Immature natural killer cell (primary cell): ENCODE results near the gene FARP1. TPM values are rescaled to one million over a fixed set of nuclear protein-coding genes. Genes with fewer than 3 reads are reported as not detected.

Experiments used
- DNase-seq, 3 donors: peaks; one replicate each; pipeline ENCODE4 v3.0.0; 2022; ENCODE audit warnings: mixed read lengths in 1 of 3
- H3K27ac Mint-ChIP-seq, 6 donors: one replicate each; pipeline ENCODE4 v1.8.0; 2020; ENCODE audit warnings: mixed read lengths in 6 of 6, mild to moderate bottlenecking in 5 of 6, inconsistent platforms in 4 of 6, moderate library complexity in 3 of 6
- H3K27me3 Mint-ChIP-seq, 3 donors: one replicate each; pipeline ENCODE4 v1.8.0; 2020 to 2021; ENCODE audit warnings: low read depth in 3 of 3, mild to moderate bottlenecking in 3 of 3, mixed read lengths in 3 of 3, moderate library complexity in 3 of 3, inconsistent platforms in 1 of 3
- H3K36me3 Mint-ChIP-seq, 3 donors: one replicate each; pipeline ENCODE4 v1.8.0; 2020; ENCODE audit warnings: mixed read lengths in 3 of 3, inconsistent platforms in 2 of 3, mild to moderate bottlenecking in 2 of 3
- H3K4me1 Mint-ChIP-seq, 2 donors: one replicate each; pipeline ENCODE4 v1.8.0; 2020; ENCODE audit warnings: inconsistent platforms in 2 of 2, mild to moderate bottlenecking in 2 of 2, mixed read lengths in 2 of 2, moderate library complexity in 1 of 2
- H3K4me3 Mint-ChIP-seq, 5 donors: one replicate each; pipeline ENCODE4 v1.8.0; 2020; ENCODE audit warnings: mild to moderate bottlenecking in 5 of 5, mixed read lengths in 5 of 5, inconsistent platforms in 3 of 5, moderate library complexity in 3 of 5
- H3K9me3 Mint-ChIP-seq, 6 donors: one replicate each; pipeline ENCODE4 v1.8.0; 2020; ENCODE audit warnings: mild to moderate bottlenecking in 6 of 6, mixed read lengths in 6 of 6, inconsistent platforms in 4 of 6, moderate library complexity in 3 of 6
- polyA plus RNA-seq, 3 donors: library from polyadenylated mRNA; unstranded; fragments of 300-500 nt; fragmentation: Illumina TruSeq; gene quantifications; one replicate each; pipeline ENCODE4 v1.2.3, GENCODE V29; 2021

The FARP1 gene
- polyA plus RNA-seq, 3 donors from 2014 or later: 0.09 to 0.72 (median 0.22) TPM

- H3K4me3 Mint-ChIP-seq: no peak overlapping the region
Observed at GRCh38 chr13:98173431-98174152, 30.7 kb downstream of the FARP1 start.

DNA sequence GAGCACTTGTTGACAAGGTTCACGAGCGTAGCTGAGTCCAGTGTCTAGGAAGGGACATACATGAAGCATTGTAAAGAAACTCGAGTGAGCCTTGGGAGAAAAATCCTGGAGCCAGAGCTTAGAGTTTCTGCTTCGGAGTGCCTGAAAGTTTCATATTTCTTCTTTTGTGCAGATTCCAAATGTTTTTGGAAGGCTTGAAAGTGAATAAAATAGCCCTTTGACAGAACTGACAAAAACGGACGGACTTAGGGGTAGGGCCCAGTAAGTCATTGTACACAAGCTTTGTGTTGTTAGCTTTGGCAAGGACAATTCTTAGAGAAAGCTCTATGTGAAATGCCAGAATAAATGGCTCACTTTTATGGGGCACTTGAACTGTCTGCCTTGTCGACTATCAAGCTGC is 31.4 kb downstream of the FARP1 start:
- Mint-ChIP-seq H3K36me3 (no peaks in the 10 kb centered on the region), H3K9me3 (no peaks in the 10 kb centered on the region), H3K27ac (no peak overlapping the region), H3K4me3 (no peak overlapping the region), H3K27me3 (peaks cover 0 to 1% (median 0%) of the 10 kb centered on the region in 3 donors), H3K4me1 (no peaks in the 10 kb centered on the region)
- DNase-seq: no peak

More at GRCh38 chr13:98173431-98174152, 30.7 kb downstream of the FARP1 start:
- Mint-ChIP-seq H3K4me1 (no peaks in the 10 kb centered on the region), H3K36me3 (no peaks in the 10 kb centered on the region), H3K9me3 (no peaks in the 10 kb centered on the region), H3K27me3 (peaks cover 0 to 1% (median 0%) of the 10 kb centered on the region in 3 donors), H3K27ac (no peak overlapping the region)
- DNase-seq: no peak

- Mint-ChIP-seq H3K4me3 (no peak overlapping the region), H3K36me3 (no peaks in the 10 kb centered on the region), H3K4me1 (no peaks in the 10 kb centered on the region), H3K27me3 (peaks cover 0 to 4% (median 2%) of the 10 kb centered on the region in 3 donors), H3K27ac (no peak overlapping the region), H3K9me3 (no peaks in the 10 kb centered on the region)
- no peak for DNase-seq
Observed at GRCh38 chr13:98175043-98175442, 32.1 kb downstream of the FARP1 start.

GRCh38 chr13:98175823-98176222 is 32.9 kb downstream of the FARP1 start:
- H3K27ac Mint-ChIP-seq: no peak overlapping the region
- H3K27me3 Mint-ChIP-seq: peaks cover 0 to 4% (median 2%) of the 10 kb centered on the region in 3 donors
- no peak for DNase-seq
- H3K4me1 Mint-ChIP-seq: no peaks in the 10 kb centered on the region
- no peaks in the 10 kb centered on the region for H3K9me3 Mint-ChIP-seq
- H3K36me3 Mint-ChIP-seq: no peaks in the 10 kb centered on the region
- H3K4me3 Mint-ChIP-seq: no peak overlapping the region

- no peak for DNase-seq
- Mint-ChIP-seq H3K36me3 (no peaks in the 10 kb centered on the region), H3K27ac (no peak within 1 kb of the TSS), H3K9me3 (peaks cover 0 to 2% (median 0%) of the 10 kb centered on the region in 6 donors), H3K4me3 (no peak within 1 kb of the TSS), H3K27me3 (peaks cover 0 to 4% (median 2%) of the 10 kb centered on the region in 3 donors), H3K4me1 (no peaks in the 10 kb centered on the region)
Observed at GRCh38 chr13:98176777-98177608, 34.1 kb downstream of the FARP1 start, which contains the start of gene RNF113B. Gene RNF113B, minus strand, starts transcription at chr13:98177269. Its CDS starts 33 bp downstream, at chr13:98177236.

- H3K36me3 Mint-ChIP-seq: no peaks in the 10 kb centered on the region
- H3K4me1 Mint-ChIP-seq: no peaks in the 10 kb centered on the region
- H3K9me3 Mint-ChIP-seq: peaks cover 0 to 2% (median 0%) of the 10 kb centered on the region in 6 donors
- H3K27ac Mint-ChIP-seq: no peak overlapping the region
- no peak overlapping the region for H3K4me3 Mint-ChIP-seq
- H3K27me3 Mint-ChIP-seq: peaks cover 0 to 4% (median 2%) of the 10 kb centered on the region in 3 donors
- no peak for DNase-seq
Observed at GRCh38 chr13:98180092-98180491, 37.2 kb downstream of the FARP1 start.

DNA sequence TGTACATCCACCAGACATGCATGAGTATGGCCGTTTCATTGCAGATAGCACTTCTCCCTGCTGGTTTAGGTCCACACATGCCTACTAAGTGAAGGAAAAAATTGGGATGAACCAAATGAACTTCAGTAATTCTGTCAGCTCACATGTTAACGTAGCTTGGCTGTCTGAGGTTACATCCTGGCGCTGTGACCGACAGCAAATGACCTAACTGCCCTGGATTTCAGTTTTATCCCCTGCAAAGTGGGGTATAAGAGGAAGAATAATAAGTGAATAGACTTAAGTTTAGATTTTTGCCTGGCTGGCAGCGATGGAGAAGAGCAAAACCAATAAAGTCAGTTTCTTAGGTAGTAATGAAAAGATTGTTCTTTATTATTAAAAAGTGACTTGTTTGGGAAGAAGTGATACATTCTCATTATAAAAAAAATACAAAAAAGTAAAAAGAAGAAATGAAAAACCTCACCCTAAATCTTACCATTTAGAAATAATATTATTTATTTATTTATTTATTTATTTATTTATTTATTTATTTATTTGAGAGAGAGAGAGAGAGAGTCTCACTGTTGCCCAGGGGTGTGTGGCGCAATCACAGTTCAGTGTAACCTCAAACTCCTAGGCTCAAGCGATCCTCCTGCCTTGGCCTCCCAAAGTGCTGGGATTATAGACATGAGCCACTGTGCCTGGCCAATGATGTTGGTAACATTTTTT is 38.4 kb downstream of the FARP1 start:
- no peak overlapping the region for H3K4me3 Mint-ChIP-seq
- no peaks in the 10 kb centered on the region for H3K36me3 Mint-ChIP-seq
- H3K27ac Mint-ChIP-seq: no peak overlapping the region
- H3K4me1 Mint-ChIP-seq: no peaks in the 10 kb centered on the region
- peaks cover 0 to 2% (median 0%) of the 10 kb centered on the region in 6 donors for H3K9me3 Mint-ChIP-seq
- no peak for DNase-seq
- peaks cover 0 to 5% (median 2%) of the 10 kb centered on the region in 3 donors for H3K27me3 Mint-ChIP-seq

GRCh38 chr13:98182153-98182552 is 39.3 kb downstream of the FARP1 start:
- H3K4me1 Mint-ChIP-seq: no peaks in the 10 kb centered on the region
- no peak overlapping the region for H3K4me3 Mint-ChIP-seq
- no peak overlapping the region for H3K27ac Mint-ChIP-seq
- H3K27me3 Mint-ChIP-seq: peaks cover 0 to 5% (median 2%) of the 10 kb centered on the region in 3 donors
- peaks cover 0 to 2% (median 0%) of the 10 kb centered on the region in 6 donors for H3K9me3 Mint-ChIP-seq
- H3K36me3 Mint-ChIP-seq: no peaks in the 10 kb centered on the region
- DNase-seq: no peak

GRCh38 chr13:98182589-98182988 is 39.7 kb downstream of the FARP1 start:
- H3K4me1 Mint-ChIP-seq: no peaks in the 10 kb centered on the region

GRCh38 chr13:98184792-98185191 is 41.9 kb downstream of the FARP1 start:
- H3K36me3 Mint-ChIP-seq: no peaks in the 10 kb centered on the region
- no peaks in the 10 kb centered on the region for H3K4me1 Mint-ChIP-seq
- peaks cover 1 to 5% (median 1%) of the 10 kb centered on the region in 3 donors for H3K27me3 Mint-ChIP-seq
- DNase-seq: no peak
- peaks cover 0 to 2% (median 0%) of the 10 kb centered on the region in 6 donors for H3K9me3 Mint-ChIP-seq
- no peak overlapping the region for H3K4me3 Mint-ChIP-seq
- H3K27ac Mint-ChIP-seq: no peak overlapping the region

More at GRCh38 chr13:98182589-98182988, 39.7 kb downstream of the FARP1 start:
- Mint-ChIP-seq H3K27me3 (peaks cover 1 to 5% (median 2%) of the 10 kb centered on the region in 3 donors), H3K9me3 (peaks cover 0 to 2% (median 0%) of the 10 kb centered on the region in 6 donors), H3K27ac (no peak overlapping the region), H3K4me3 (no peak overlapping the region), H3K36me3 (no peaks in the 10 kb centered on the region)
- no peak for DNase-seq

GRCh38 chr13:98187155-98187964 is 44.5 kb downstream of the FARP1 start:
- no peak for DNase-seq
- H3K4me3 Mint-ChIP-seq: no peak overlapping the region
- H3K27ac Mint-ChIP-seq: no peak overlapping the region
- H3K27me3 Mint-ChIP-seq: peaks cover 0 to 2% (median 1%) of the 10 kb centered on the region in 3 donors
- no peaks in the 10 kb centered on the region for H3K36me3 Mint-ChIP-seq
- H3K9me3 Mint-ChIP-seq: peaks cover 0 to 2% (median 0%) of the 10 kb centered on the region in 6 donors
- H3K4me1 Mint-ChIP-seq: no peaks in the 10 kb centered on the region

GRCh38 chr13:98187965-98188261 is 45.0 kb downstream of the FARP1 start:
- Mint-ChIP-seq H3K27me3 (peaks cover 0 to 2% (median 1%) of the 10 kb centered on the region in 3 donors), H3K4me3 (no peak overlapping the region), H3K4me1 (no peaks in the 10 kb centered on the region), H3K36me3 (no peaks in the 10 kb centered on the region), H3K9me3 (peaks cover 0 to 2% (median 0%) of the 10 kb centered on the region in 6 donors), H3K27ac (no peak overlapping the region)
- DNase-seq: no peak

DNA sequence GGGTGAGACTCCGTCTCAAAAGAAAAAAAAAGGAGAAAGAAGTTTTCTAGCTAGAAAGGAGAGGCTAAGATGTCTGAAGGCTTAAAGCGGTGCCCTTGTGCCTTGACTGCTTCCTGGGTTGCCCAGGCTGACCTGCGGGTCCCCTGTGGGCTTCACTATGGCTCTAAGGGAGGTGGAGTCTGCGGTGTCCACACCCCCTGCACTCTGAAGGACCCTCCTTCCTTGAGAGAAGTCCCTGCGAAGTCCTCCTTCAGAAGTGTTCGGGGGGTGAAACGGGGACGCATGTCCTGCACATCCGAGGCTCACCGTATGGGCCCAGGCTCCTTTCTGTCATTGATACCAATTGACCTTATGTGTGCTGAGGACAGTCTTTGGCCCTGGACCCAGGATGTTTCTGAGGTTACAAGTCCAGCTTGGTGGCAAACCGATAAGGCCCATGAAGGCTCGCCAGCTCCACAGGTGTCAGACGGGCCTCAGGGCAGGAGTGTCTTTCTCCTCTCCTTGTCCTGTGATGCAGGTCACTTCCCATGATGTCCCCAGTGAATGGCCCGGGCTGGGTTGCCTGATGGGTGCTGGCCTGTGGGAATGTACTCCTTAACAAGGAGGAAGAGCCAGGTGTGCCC is 45.8 kb downstream of the FARP1 start:
- no peak overlapping the region for H3K4me3 Mint-ChIP-seq
- no peak overlapping the region for H3K27ac Mint-ChIP-seq
- no peaks in the 10 kb centered on the region for H3K36me3 Mint-ChIP-seq
- peaks cover 1 to 3% (median 2%) of the 10 kb centered on the region in 3 donors for H3K27me3 Mint-ChIP-seq
- H3K4me1 Mint-ChIP-seq: no peaks in the 10 kb centered on the region
- H3K9me3 Mint-ChIP-seq: peaks cover 0 to 1% (median 0%) of the 10 kb centered on the region in 6 donors
- no peak for DNase-seq
